ENCODE data around the gene UNG.

Gene UNG

GRCh38 chr12:109147954-109148353 is 50.6 kb downstream of the UNG start:
- peak overlapping the region in 5 of 21 experiments; percentile 5 to 50 (median 27) for H3K27ac ChIP-seq
- H3K4me3 ChIP-seq, result no peak overlapping the region

- no peak overlapping the region for H3K27ac ChIP-seq
These were observed 52.8 kb downstream of the UNG start for GRCh38 chr12:109150124-109150640.

GRCh38 chr12:109151457-109151856 is 54.1 kb downstream of the UNG start:
- Histone ChIP-seq H3K27ac (no peak overlapping the region), H3K4me3 (no peak overlapping the region)

More at GRCh38 chr12:109150124-109150640, 52.8 kb downstream of the UNG start:
- H3K4me3 ChIP-seq, result no peak overlapping the region

GRCh38 chr12:109153821-109154441 is 56.5 kb downstream of the UNG start:
- peak overlapping the region in 11 of 21 experiments; percentile 21 to 78 (median 62) for H3K27ac ChIP-seq
- H3K4me3 ChIP-seq, result peak overlapping the region; percentile 52 to 79 (median 68)

GRCh38 chr12:109154451-109155438 is 57.3 kb downstream of the UNG start:
- H3K4me3 ChIP-seq, result peak overlapping the region; percentile 52 to 79 (median 68)
- peak overlapping the region in 18 of 21 experiments; percentile 33 to 82 (median 69) for H3K27ac ChIP-seq

GRCh38 chr12:109156036-109156435 is 58.6 kb downstream of the UNG start:
- no peak overlapping the region for H3K27ac ChIP-seq
- H3K4me3 ChIP-seq, result no peak overlapping the region

- Histone ChIP-seq H3K27ac (no peak overlapping the region), H3K4me3 (no peak overlapping the region)
These were observed 59.2 kb downstream of the UNG start for GRCh38 chr12:109156586-109156985.

GRCh38 chr12:109157986-109158385 is 60.6 kb downstream of the UNG start:
- Histone ChIP-seq H3K4me3 (no peak overlapping the region), H3K27ac (peak overlapping the region in 12 of 21 experiments; percentile 11 to 70 (median 30))

- Histone ChIP-seq H3K4me3 (no peak overlapping the region), H3K27ac (peak overlapping the region in 3 of 21 experiments; percentile 34 to 49 (median 34))
These were observed 63.0 kb downstream of the UNG start for GRCh38 chr12:109160433-109160832.
